K562 (cell line): ENCODE data around the gene DLX6. TPM values are rescaled to one million over a fixed set of nuclear protein-coding genes. Genes with fewer than 3 reads are reported as not detected.
A peak's percentile ranks its signal among the peaks of the same experiment; 100 is the strongest.

Source experiments
- ATAC-seq: fragments of 200-7000 bp; cut with Tn5 transposase; 3 replicates; pipeline ENCODE4 v1.9.1; 2020; ENCODE audit warnings: moderate library complexity
- Bru-seq: library from RNA; stranded (reverse); fragments of 400-500 nt; gene quantifications from one replicate; lab custom pipeline; 2021; lab: Mats Ljungman, UMichigan
- BruChase-seq, 2 experiments: library from RNA; stranded (reverse); fragments of 400-500 nt; gene quantifications; one replicate each; lab custom pipeline; 2021; lab: Mats Ljungman, UMichigan
- BruUV-seq: library from RNA; stranded (reverse); fragments of 400-500 nt; replicated peaks from 2 replicates; lab custom pipeline; 2021; lab: Mats Ljungman, UMichigan
- CTCF ChIA-PET: fragments of 300-600 bp; formaldehyde crosslinking; extraction: SDS; loops from one replicate; lab custom pipeline; 2021; ENCODE audit warnings: low intra/inter-chr PET ratio; lab: Yijun Ruan, JAX
- POLR2A ChIA-PET: fragments of 300-600, 350-650 bp; sonication (Branson Sonifier 250); formaldehyde crosslinking; extraction: SDS; loops from one replicate; lab custom pipeline; 2021; ENCODE audit warnings: antibody characterized with exemption, inconsistent platforms; lab: Yijun Ruan, JAX
- DNase-seq, 4 experiments: peaks; one replicate each; pipeline versions ENCODE4 v3.0.0 to v3.0.0-alpha.2; 2011 to 2018; ENCODE audit warnings: low spot score in 3 of 4, mixed read lengths in 3 of 4; ENCODE audit errors: extremely low read depth in 1 of 4
- FAIRE-seq: peaks from 2 replicates; lab custom pipeline; 2011; peaks lifted over from hg19 to GRCh38; lab: Jason Lieb, UNC
- H2AFZ ChIP-seq: 2 replicates; pipeline ENCODE4 v1.6.0; 2011; ENCODE audit warnings: low read depth, low read length, control low read depth, inconsistent platforms
- H3K27ac ChIP-seq: fragments of 200-600 bp; 3 replicates; pipeline ENCODE4 v1.8.0; 2011; ENCODE audit warnings: low read depth, mild to moderate bottlenecking, control low read depth, inconsistent platforms, low read length, moderate library complexity, mixed read lengths; ENCODE audit errors: extremely low read depth
- H3K27me3 ChIP-seq, 2 experiments: fragments of 300-600 bp in 1 of 2; 2 replicates in 1 of 2; 3 replicates in 1 of 2; pipeline versions ENCODE4 v1.6.0 to v1.8.0; 2011; ENCODE audit warnings: inconsistent platforms in 2 of 2, low read length in 2 of 2, mild to moderate bottlenecking in 1 of 2, mixed read lengths in 1 of 2, moderate library complexity in 1 of 2; ENCODE audit not compliant: control insufficient read depth in 2 of 2, insufficient read depth in 2 of 2
- H3K36me3 ChIP-seq: fragments of 300-600 bp; 3 replicates; pipeline ENCODE4 v1.8.0; 2011; ENCODE audit warnings: mild to moderate bottlenecking, low read length, inconsistent platforms; ENCODE audit not compliant: control insufficient read depth, insufficient read depth
- H3K4me1 ChIP-seq, 2 experiments: fragments of 200-600 bp in 1 of 2; replicated peaks in 1 of 2; 2 replicates in 1 of 2; 3 replicates in 1 of 2; pipeline versions ENCODE4 v1.5.1 to v1.8.0; 2011; ENCODE audit warnings: inconsistent platforms in 2 of 2, low read length in 2 of 2, mild to moderate bottlenecking in 1 of 2, mixed read lengths in 1 of 2, moderate library complexity in 1 of 2; ENCODE audit not compliant: control insufficient read depth in 2 of 2, insufficient read depth in 2 of 2
- H3K4me2 ChIP-seq: 2 replicates; pipeline ENCODE4 v1.6.1; 2011; ENCODE audit warnings: low read length, control low read depth, inconsistent platforms, mixed read lengths; ENCODE audit not compliant: insufficient read depth
- H3K4me3 ChIP-seq: fragments of 200-600 bp; sonication (generic), shearing (Covaris generic); 2 replicates; pipeline ENCODE4 v1.5.1; 2016; ENCODE audit warnings: control low read depth, inconsistent platforms
- H3K79me2 ChIP-seq: fragments of 200-600 bp; 3 replicates; pipeline ENCODE4 v1.8.0; 2011; ENCODE audit warnings: low read length, inconsistent platforms; ENCODE audit not compliant: control insufficient read depth, insufficient read depth
- H3K9ac ChIP-seq, 2 experiments: 2 replicates each; pipeline versions ENCODE4 v1.6.0 to v1.6.1; 2011; ENCODE audit warnings: low read depth in 2 of 2, low read length in 2 of 2, control low read depth in 1 of 2, inconsistent platforms in 1 of 2, mild to moderate bottlenecking in 1 of 2, mixed read lengths in 1 of 2; ENCODE audit not compliant: insufficient read depth in 1 of 2
- H3K9me1 ChIP-seq: one replicate; pipeline ENCODE4 v1.6.0; 2011; ENCODE audit warnings: inconsistent platforms, mild to moderate bottlenecking, low read length, moderate library complexity; ENCODE audit not compliant: control insufficient read depth, insufficient read depth
- H3K9me3 ChIP-seq: replicated peaks from 2 replicates; pipeline ENCODE4 v1.5.1; 2011; ENCODE audit warnings: low read depth, low read length, inconsistent platforms; ENCODE audit not compliant: control insufficient read depth, insufficient read depth
- H4K20me1 ChIP-seq: replicated peaks from 2 replicates; pipeline ENCODE4 v1.6.1; 2011; ENCODE audit warnings: low read length, inconsistent platforms, mixed read lengths; ENCODE audit not compliant: control insufficient read depth, insufficient read depth
- ATF1 ChIP-seq, 2 experiments: fragments of 450-650 bp in 1 of 2; IDR thresholded peaks; 2 replicates each; pipeline ENCODE4 v1.6.1; 2016; ENCODE audit warnings: missing compliant biosample characterization in 1 of 2, missing genetic modification characterization in 1 of 2
- CHD7 ChIP-seq: fragments of 200-600 bp; sonication (generic); IDR thresholded peaks from one replicate; pipeline ENCODE4 v1.6.1; 2012; ENCODE audit warnings: mild to moderate bottlenecking, low read depth, low read length, inconsistent platforms
- CREM ChIP-seq: IDR thresholded peaks from 2 replicates; pipeline ENCODE4 v1.6.1; 2014; ENCODE audit warnings: antibody characterized with exemption, low read depth
- NFYB ChIP-seq: IDR thresholded peaks from 2 replicates; pipeline ENCODE4 v1.6.1; 2011; ENCODE audit warnings: mild to moderate bottlenecking, moderate library complexity; ENCODE audit not compliant: insufficient read length; ENCODE audit errors: extremely low read depth
- WGBS: fragments of 100-300 bp; shearing (Covaris generic); methylation state at CpG from one replicate; pipeline ENCODE4 v1.1.6; 2016; ENCODE audit warnings: low coverage, mixed read lengths; ENCODE audit not compliant: insufficient coverage; ENCODE audit errors: missing lambda C conversion rate; 5-methylcytosine and 5-hydroxymethylcytosine counted together
- in situ Hi-C: fragments of 300-500 bp; cut with MboI; formaldehyde crosslinking; loops from 4 replicates; pipeline ENCODE4 v1.15.0; 2018; ENCODE audit warnings: inconsistent platforms, mixed read lengths
- intact Hi-C: fragments of 100-400 bp; cut with micrococcal nuclease; formaldehyde crosslinking; loops from 2 replicates; pipeline ENCODE4 v1.14.2; 2022
- long read RNA-seq, 3 experiments: library from polyadenylated mRNA in 2 of 3; library from RNA in 1 of 3; unstranded in 2 of 3; stranded (forward) in 1 of 3; transcript quantifications; one replicate each; pipeline ENCODE4 v2.0.0, GENCODE V29; 2019 to 2022
- polyA minus RNA-seq, 3 experiments: library from RNA; depleted of rRNA, polyadenylated mRNA; stranded (reverse); fragments of >200 nt; gene quantifications; 2 replicates each; pipeline ENCODE4 v1.2.3, GENCODE V29; 2011
- polyA plus RNA-seq, 8 experiments: library from polyadenylated mRNA; depleted of rRNA in 4 of 8; stranded (reverse) in 5 of 8; unstranded in 3 of 8; fragments of >200 nt; fragmentation: Nextera tagmentation in 2 of 8; fragmentation: Illumina TruSeq in 1 of 8; extraction: Ambion mirVana in 2 of 8; extraction: Trizol in 1 of 8; gene quantifications; 2 replicates each; pipeline versions ENCODE4 v1.2.1 to v1.2.3, GENCODE V29; 2011 to 2014; ENCODE audit warnings: inconsistent platforms in 1 of 8, missing spikeins in 1 of 8
- total RNA-seq, 7 experiments: library from RNA; depleted of rRNA in 6 of 7; stranded (reverse); fragments of >200 nt in 6 of 7; fragmentation: Illumina TruSeq in 2 of 7; extraction: Trizol in 2 of 7; gene quantifications; 2 replicates each; pipeline versions ENCODE4 v1.2.1 to v1.2.3, GENCODE V29; 2011 to 2021; ENCODE audit warnings: low replicate concordance in 1 of 7

Gene DLX6
- not detected in 2 replicates for total RNA-seq (2011; cell fraction: chromatin; rRNA removed; ENCODE audit: low replicate concordance)
- not detected in 2 replicates for total RNA-seq (2011; cell fraction: nucleolus; rRNA removed)
- total RNA-seq (2011; cell fraction: nucleoplasm; rRNA removed): not detected in 2 replicates
- total RNA-seq (2014; rRNA removed) (not detected in 2 replicates), total RNA-seq (2014; rRNA removed; fragmentation: Illumina TruSeq; extraction: Trizol) (not detected in 2 replicates), total RNA-seq (2015; rRNA removed; fragmentation: Illumina TruSeq; extraction: Trizol) (not detected in 2 replicates), total RNA-seq (2021) (not detected in 2 replicates), polyA plus RNA-seq (2011; rRNA removed) (not detected in 2 replicates), polyA plus RNA-seq (2014; fragmentation: Illumina TruSeq; extraction: Trizol) (not detected in 2 replicates), polyA plus RNA-seq (2014; fragmentation: Nextera tagmentation; extraction: Ambion mirVana) (not detected), polyA plus RNA-seq (2014; rRNA removed) (not detected in 2 replicates), polyA minus RNA-seq (2011; rRNA and poly(A)+ RNA removed) (not detected in 2 replicates), Bru-seq, nascent RNA (not detected), BruChase-seq, experiment 1, labeled RNA remaining after a 2-hour chase (not detected), BruChase-seq, experiment 2, labeled RNA remaining after a 6-hour chase (not detected)
- not detected in 2 replicates for polyA plus RNA-seq (2011; cell fraction: cytosol; rRNA removed)
- polyA plus RNA-seq (2011; cell fraction: nucleus; rRNA removed): not detected in 2 replicates
- not detected in 2 replicates for polyA plus RNA-seq (2012)
- polyA minus RNA-seq (2011; cell fraction: cytosol; rRNA and poly(A)+ RNA removed): not detected in 2 replicates
- polyA minus RNA-seq (2011; cell fraction: nucleus; rRNA and poly(A)+ RNA removed): not detected in 2 replicates
- long read RNA-seq, experiment 1: 0 reads
- long read RNA-seq, experiment 2: 0 reads
- long read RNA-seq, experiment 3: 0 reads

GRCh38 chr7:97005183-97006054 is at the start of gene DLX6:
Gene DLX6, plus strand, starts transcription at chr7:97005553. Its CDS starts 425 bp downstream, at chr7:97005978.
- intact Hi-C loops: no loop called here
- WGBS: 22% methylated on average over 41 of the region's 44 CpGs
- peaks cover 64 to 73% of the 10 kb centered on the region in 2 experiments for H3K27me3 ChIP-seq
- ATAC-seq (no peak), DNase-seq (no peak), FAIRE-seq (no peak)
- ChIA-PET POLR2A (interaction anchor here (0.7 kb wide), 1 partner anchor 8 kb away, joined by 4 read pairs; no protein-coding TSS in a partner anchor), CTCF (no interaction called here)
- TF ChIP-seq CREM (0 out of 2 replicates have a peak, but pooled peaks have one; percentile 18), CHD7 (no peak), NFYB (peak; percentile 71), ATF1 (CRISPR knock-in tag; IDR thresholded peaks at IDR 0.05) (no peak; the same call in 1 of the 2 replicates), ATF1 (tag; IDR thresholded peaks at IDR 0.05) (peak; percentile 32; the same call in 1 of the 2 replicates)
- no peaks in the 10 kb centered on the region for H3K36me3 ChIP-seq
- H2AFZ ChIP-seq: no peak within 1 kb of the TSS
- no peak within 1 kb of the TSS for H3K9ac ChIP-seq
- no peaks in the 10 kb centered on the region for H3K79me2 ChIP-seq
- no peaks in the 10 kb centered on the region for H3K9me3 ChIP-seq
- no peaks in the 10 kb centered on the region for H4K20me1 ChIP-seq
- peaks cover 0 to 10% of the 10 kb centered on the region in 2 experiments; a peak in 1 of 5 replicates for H3K4me1 ChIP-seq
- H3K27ac ChIP-seq: no peak within 1 kb of the TSS
- no peak within 1 kb of the TSS for H3K4me2 ChIP-seq
- no peak within 1 kb of the TSS for H3K4me3 ChIP-seq
- no peaks in the 10 kb centered on the region for H3K9me1 ChIP-seq
- in situ Hi-C loops: no loop called here
- no TSS peak for BruUV-seq
